Cardiac fibroblast (primary cell): ENCODE results near the gene RENBP.

Experiments
- DNase-seq, 2 donors: peaks; one replicate each; pipeline versions ENCODE4 v3.0.0 to v3.0.0-alpha.2; 2010; ENCODE audit warnings: low read depth in 2 of 2
- H3K4me3 ChIP-seq, 2 donors: replicated peaks in 1 of 2; 1 replicate in 1 of 2; 2 replicates in 1 of 2; pipeline ENCODE4 v1.5.1; 2011; ENCODE audit warnings: low read depth in 2 of 2, low read length in 2 of 2, mild to moderate bottlenecking in 2 of 2, moderate library complexity in 1 of 2
- TF ChIP-seq, protein P1 (sequence below): IDR thresholded peaks from one replicate; pipeline ENCODE4 v1.5.1; 2011; ENCODE audit warnings: low read depth, mild to moderate bottlenecking, low read length, inconsistent platforms

RENBP gene

DNA sequence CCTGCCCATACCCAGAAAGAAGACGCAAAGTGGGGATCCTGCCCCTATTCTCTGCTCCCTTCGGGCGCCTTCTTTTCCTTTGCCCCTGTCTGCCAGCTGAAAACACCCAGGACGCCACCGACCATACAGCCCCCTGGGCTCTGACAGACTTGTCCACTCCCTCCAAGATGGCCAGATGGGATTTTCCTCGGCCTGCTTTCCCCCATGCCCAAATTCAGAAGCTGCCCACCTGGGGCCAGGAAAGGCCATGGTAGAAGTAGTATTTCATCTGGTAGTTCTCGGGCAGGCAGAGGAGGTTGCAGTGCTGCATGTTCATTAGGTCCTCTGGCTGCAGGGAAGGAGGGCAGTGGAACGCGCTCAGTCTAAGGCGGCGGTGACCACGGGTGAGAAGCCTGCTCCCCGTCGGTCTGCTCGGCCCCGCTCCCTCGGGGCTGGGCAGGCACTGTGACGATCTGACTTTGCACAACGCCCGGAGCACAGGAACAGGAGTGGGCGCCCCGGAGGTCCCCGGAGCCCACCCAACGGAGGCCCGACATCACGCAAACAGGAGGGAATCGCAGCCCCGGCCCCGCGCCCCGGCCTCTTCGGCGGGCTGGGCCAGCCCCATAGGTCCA is 10.2 kb downstream of the RENBP start:
- TF ChIP-seq, protein P1, sequence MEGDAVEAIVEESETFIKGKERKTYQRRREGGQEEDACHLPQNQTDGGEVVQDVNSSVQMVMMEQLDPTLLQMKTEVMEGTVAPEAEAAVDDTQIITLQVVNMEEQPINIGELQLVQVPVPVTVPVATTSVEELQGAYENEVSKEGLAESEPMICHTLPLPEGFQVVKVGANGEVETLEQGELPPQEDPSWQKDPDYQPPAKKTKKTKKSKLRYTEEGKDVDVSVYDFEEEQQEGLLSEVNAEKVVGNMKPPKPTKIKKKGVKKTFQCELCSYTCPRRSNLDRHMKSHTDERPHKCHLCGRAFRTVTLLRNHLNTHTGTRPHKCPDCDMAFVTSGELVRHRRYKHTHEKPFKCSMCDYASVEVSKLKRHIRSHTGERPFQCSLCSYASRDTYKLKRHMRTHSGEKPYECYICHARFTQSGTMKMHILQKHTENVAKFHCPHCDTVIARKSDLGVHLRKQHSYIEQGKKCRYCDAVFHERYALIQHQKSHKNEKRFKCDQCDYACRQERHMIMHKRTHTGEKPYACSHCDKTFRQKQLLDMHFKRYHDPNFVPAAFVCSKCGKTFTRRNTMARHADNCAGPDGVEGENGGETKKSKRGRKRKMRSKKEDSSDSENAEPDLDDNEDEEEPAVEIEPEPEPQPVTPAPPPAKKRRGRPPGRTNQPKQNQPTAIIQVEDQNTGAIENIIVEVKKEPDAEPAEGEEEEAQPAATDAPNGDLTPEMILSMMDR: no peak
- no peak for DNase-seq
- peak overlapping the region; percentile 75 to 79 for H3K4me3 ChIP-seq

DNA sequence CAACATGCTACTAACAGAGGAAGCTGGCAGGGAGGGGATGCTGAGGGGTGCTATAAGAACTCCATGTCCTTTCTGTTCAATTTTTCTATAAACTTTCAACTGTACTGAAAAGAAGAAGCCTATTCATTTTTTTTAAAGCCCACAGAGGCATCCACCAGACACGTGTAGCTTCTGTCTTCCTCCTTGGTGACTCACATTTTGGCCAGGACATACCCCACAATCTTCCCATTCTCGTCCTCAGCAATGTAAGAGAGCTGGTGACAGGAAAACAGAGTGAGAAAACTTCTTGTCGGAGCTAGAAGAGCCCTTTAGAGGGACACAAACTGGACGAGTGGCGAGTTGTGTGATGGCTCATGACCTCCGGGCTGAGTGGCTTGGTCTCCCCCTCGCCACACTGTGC is 10.7 kb downstream of the RENBP start:
- TF ChIP-seq, protein P1: no peak
- H3K4me3 ChIP-seq: peak overlapping the region; percentile 75 to 79
- peak; percentile 26 to 58 for DNase-seq

DNA sequence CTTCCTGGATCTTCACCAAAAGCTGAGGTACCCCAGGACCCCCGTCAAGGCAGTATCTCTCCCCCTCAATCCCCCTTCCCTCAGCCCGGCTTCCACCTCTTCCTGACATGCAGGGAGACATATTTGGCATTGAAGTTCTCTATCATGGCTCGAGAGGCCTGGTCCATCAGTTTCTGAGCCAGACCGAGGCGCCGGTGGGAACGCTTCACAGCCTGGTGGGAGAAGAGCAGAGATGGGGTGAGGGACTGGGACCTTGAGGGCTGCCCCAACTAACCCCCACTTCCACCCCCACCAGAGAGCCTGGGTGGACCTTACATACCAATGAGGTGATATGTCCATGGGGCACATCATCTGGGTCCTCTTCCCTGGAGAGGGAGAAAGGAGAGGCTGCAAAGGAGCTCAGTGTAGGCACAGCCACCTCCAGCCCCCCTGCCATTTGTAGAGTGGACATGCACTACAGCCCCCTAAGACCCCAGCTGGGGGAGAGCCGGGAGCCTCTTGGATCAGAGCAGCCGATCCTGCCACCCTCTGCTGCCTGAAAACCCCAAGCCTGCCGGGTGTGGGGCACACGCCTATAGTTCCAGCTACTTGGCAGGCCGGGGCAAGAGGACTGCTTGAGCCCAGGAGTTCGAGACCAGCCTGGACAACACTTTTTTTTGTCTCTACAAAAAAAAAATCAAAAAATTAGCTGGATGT is 12.1 kb downstream of the RENBP start:
- TF ChIP-seq, protein P1: no peak
- no peak overlapping the region for H3K4me3 ChIP-seq
- no peak for DNase-seq

DNA sequence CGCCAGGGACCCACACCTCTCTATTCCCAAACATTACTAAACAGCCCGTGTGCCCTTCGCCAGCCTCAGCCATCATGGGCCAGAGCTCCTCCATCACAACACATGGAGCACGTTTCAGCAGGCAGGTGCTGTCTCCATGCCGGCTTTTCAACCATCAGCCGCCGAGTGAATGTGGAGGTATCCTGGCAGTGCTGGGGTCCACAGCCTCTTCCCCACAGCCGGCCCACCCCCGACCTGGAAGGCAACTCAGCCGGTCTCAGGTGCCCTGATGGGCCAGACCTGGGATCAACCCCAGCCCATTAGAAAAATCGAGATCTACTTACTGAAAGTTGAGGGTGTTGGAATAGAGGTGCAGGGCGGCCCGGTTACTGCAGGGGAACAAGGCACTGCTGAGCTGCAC is 12.7 kb downstream of the RENBP start:
- no peak for DNase-seq
- H3K4me3 ChIP-seq: no peak overlapping the region
- TF ChIP-seq, protein P1: no peak

DNA sequence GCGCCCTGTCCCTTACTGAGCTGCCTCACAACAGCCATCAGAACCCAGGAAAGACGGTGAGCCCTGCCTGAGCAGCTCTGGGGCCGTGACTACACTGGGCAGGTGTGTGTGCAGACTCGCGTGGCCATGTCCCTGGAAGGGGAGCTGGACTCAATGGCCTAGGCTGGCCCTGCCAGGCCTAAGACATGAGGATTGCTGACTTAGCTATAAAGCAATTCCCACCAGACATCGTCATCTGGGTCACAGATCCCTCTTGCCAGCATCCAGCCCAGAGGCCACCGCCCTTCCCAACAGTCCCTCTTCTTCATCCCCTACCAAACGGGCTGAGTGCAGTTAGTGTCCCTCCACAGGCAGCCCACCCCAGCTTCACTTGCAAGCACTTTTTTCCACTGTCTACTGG is 13.3 kb downstream of the RENBP start:
- DNase-seq: no peak
- TF ChIP-seq, protein P1: no peak
- H3K4me3 ChIP-seq: no peak overlapping the region

DNA sequence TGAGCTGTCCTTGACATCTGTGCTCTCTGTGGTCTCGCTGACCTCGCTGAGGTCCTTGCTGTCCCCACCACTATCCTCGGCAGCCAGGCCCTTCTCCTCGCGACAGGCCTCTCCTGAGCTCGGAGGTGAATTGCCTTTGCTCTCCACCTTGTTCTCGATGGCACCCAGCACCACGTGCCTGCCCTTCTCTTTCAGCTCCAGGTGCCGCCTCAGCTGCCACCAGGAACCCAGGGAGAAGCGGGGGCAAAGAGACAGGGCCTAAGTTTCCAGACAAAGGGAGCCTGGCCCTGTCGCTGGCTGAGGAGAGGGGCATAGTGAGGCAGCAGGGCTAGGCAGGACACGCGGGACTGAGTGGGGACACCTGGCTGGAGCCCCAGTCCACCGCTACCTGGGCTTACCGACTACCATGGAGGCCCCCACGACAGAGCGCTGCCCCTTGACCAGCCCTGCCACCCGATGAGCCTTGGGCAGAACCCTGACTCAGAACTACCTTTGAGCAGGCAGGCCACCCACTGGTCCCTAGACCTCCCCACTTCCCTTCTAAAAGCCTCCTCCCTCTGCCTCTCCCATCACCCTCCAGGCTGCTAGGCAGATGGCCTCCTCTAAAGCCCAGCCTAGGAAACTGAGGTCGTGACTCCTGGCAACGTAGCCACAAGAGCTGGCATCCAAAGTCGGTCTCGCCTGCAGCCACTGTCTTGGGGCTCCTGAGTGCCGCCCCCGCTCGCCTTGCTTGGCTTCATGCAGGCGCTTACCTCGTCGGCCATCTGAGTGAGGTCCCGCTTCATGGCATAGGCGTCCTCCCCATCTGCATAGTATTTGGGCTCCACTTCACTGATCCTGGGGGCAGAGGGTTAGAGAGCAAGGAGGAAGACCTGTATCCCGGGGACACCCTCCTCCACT is 14.2 kb downstream of the RENBP start:
- DNase-seq: no peak
- no peak overlapping the region for H3K4me3 ChIP-seq
- TF ChIP-seq, protein P1: no peak
